DND-41 (cell line): Measurements from ENCODE around the gene SCAMP5.

Experiments used
- ATAC-seq: fragments of 200-7000 bp; cut with Tn5 transposase; 3 replicates; pipeline ENCODE4 v1.9.1; 2021; ENCODE audit warnings: low read depth; ENCODE audit not compliant: insufficient read depth
- DNase-seq: peaks from one replicate; pipeline ENCODE4 v3.0.0-alpha.2; 2020
- H2AFZ ChIP-seq: 2 replicates; pipeline ENCODE4 v1.6.0; 2012; ENCODE audit warnings: low read depth, low read length
- H3K27ac ChIP-seq: 2 replicates; pipeline ENCODE4 v1.5.1; 2012; ENCODE audit warnings: low read length, inconsistent platforms
- H3K27me3 ChIP-seq: fragments of 200-600 bp; sonication (generic); 2 replicates; pipeline ENCODE4 v1.6.0; 2012; ENCODE audit warnings: low read length, mild to moderate bottlenecking, inconsistent platforms; ENCODE audit not compliant: insufficient read depth, poor library complexity
- H3K36me3 ChIP-seq: 2 replicates; pipeline ENCODE4 v1.5.1; 2012; ENCODE audit warnings: low read length, inconsistent platforms; ENCODE audit not compliant: insufficient read depth
- H3K4me1 ChIP-seq: 2 replicates; pipeline ENCODE4 v1.5.1; 2012; ENCODE audit warnings: mild to moderate bottlenecking, low read length; ENCODE audit not compliant: insufficient read depth
- H3K4me2 ChIP-seq: 2 replicates; pipeline ENCODE4 v1.6.0; 2012; ENCODE audit warnings: mild to moderate bottlenecking, moderate library complexity, low read length, inconsistent platforms; ENCODE audit not compliant: insufficient read depth
- H3K4me3 ChIP-seq, 2 experiments: fragments of 200-600 bp in 1 of 2; shearing (Covaris generic) in 1 of 2; 2 replicates each; pipeline ENCODE4 v1.5.1; 2012 to 2016; ENCODE audit warnings: inconsistent platforms in 2 of 2, low read length in 2 of 2, mild to moderate bottlenecking in 2 of 2, low read depth in 1 of 2, moderate library complexity in 1 of 2
- H3K79me2 ChIP-seq: 2 replicates; pipeline ENCODE4 v1.6.0; 2012; ENCODE audit warnings: low read length, inconsistent platforms; ENCODE audit not compliant: insufficient read depth
- H3K9ac ChIP-seq: 2 replicates; pipeline ENCODE4 v1.6.0; 2012; ENCODE audit warnings: low read depth, mild to moderate bottlenecking, inconsistent platforms, low read length, moderate library complexity
- H3K9me3 ChIP-seq: 2 replicates; pipeline ENCODE4 v1.5.1; 2012; ENCODE audit warnings: low read length, moderate library complexity, mild to moderate bottlenecking, inconsistent platforms; ENCODE audit not compliant: insufficient read depth, severe bottlenecking
- H4K20me1 ChIP-seq: 2 replicates; pipeline ENCODE4 v1.6.0; 2012; ENCODE audit warnings: low read length; ENCODE audit not compliant: insufficient read depth
- EZH2 ChIP-seq: IDR thresholded peaks from 3 replicates; pipeline ENCODE4 v1.6.1; 2012; ENCODE audit warnings: borderline replicate concordance, low read depth, mild to moderate bottlenecking, moderate library complexity, low read length, inconsistent platforms; ENCODE audit not compliant: severe bottlenecking
- TF ChIP-seq, protein P1 (sequence below): IDR thresholded peaks from 2 replicates; pipeline ENCODE4 v1.5.1; 2012; ENCODE audit warnings: borderline replicate concordance, low read length, moderate library complexity, mild to moderate bottlenecking; ENCODE audit not compliant: poor library complexity, severe bottlenecking; ENCODE audit errors: extremely low read depth

SCAMP5 gene

DNA sequence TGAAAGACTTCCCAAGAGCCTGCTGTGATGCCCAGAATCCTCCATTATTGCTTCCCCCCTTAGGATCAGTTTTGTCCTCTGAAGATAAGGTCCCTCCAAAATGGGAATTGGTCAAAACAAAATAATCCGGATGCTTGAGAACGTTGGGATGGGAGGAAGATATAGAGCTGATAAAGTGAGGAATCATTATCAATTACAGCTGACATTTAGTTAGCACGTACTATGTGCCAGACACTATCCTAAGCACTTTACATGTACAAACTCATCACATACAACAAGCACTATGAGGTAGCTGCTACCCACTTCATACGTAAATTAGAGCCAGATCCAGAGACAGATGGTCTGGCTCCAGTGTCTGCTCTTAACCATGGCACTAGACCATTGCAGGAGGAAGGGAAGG is 32.1 kb upstream of the SCAMP5 start:
- H3K4me1 ChIP-seq: no peaks in the 10 kb centered on the region
- no peak for TF ChIP-seq EZH2
- H3K27me3 ChIP-seq: no peaks in the 10 kb centered on the region
- no peaks in the 10 kb centered on the region for H3K36me3 ChIP-seq
- H3K27ac ChIP-seq: no peak overlapping the region
- no peak overlapping the region for H2AFZ ChIP-seq
- no peaks in the 10 kb centered on the region for H3K79me2 ChIP-seq
- H3K4me3 ChIP-seq: no peak overlapping the region
- H3K9me3 ChIP-seq: no peaks in the 10 kb centered on the region
- H4K20me1 ChIP-seq: no peaks in the 10 kb centered on the region
- H3K9ac ChIP-seq: no peak overlapping the region
- ATAC-seq (no peak), DNase-seq (no peak)
- no peak overlapping the region for H3K4me2 ChIP-seq

DNA sequence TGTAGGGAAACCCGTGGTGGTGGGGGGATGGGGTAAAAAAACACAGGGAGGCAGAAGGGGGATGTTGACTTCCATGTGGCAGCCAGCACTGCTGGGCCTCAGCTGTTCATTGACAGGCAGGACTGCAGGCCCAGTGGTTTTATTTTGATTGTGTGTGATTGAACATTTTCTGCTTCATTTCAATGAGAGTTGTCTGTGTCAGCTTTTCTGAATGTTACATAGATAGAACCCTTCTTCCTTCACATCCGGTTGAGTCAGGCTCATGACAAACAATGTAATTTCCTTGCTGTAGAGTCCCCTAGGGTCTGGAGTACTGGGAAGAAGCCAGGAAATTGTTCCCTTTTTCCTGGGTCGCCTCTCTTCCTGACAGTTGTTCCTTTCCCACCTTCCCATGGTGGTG is 30.6 kb upstream of the SCAMP5 start:
- no peaks in the 10 kb centered on the region for H3K4me1 ChIP-seq
- no peak overlapping the region for H3K27ac ChIP-seq
- H4K20me1 ChIP-seq: no peaks in the 10 kb centered on the region
- ATAC-seq (no peak), DNase-seq (no peak)
- no peak overlapping the region for H3K4me3 ChIP-seq
- no peak overlapping the region for H2AFZ ChIP-seq
- H3K79me2 ChIP-seq: no peaks in the 10 kb centered on the region
- no peak overlapping the region for H3K4me2 ChIP-seq
- H3K9ac ChIP-seq: no peak overlapping the region
- H3K36me3 ChIP-seq: no peaks in the 10 kb centered on the region
- no peaks in the 10 kb centered on the region for H3K27me3 ChIP-seq
- TF ChIP-seq EZH2: no peak
- TF ChIP-seq, protein P1, sequence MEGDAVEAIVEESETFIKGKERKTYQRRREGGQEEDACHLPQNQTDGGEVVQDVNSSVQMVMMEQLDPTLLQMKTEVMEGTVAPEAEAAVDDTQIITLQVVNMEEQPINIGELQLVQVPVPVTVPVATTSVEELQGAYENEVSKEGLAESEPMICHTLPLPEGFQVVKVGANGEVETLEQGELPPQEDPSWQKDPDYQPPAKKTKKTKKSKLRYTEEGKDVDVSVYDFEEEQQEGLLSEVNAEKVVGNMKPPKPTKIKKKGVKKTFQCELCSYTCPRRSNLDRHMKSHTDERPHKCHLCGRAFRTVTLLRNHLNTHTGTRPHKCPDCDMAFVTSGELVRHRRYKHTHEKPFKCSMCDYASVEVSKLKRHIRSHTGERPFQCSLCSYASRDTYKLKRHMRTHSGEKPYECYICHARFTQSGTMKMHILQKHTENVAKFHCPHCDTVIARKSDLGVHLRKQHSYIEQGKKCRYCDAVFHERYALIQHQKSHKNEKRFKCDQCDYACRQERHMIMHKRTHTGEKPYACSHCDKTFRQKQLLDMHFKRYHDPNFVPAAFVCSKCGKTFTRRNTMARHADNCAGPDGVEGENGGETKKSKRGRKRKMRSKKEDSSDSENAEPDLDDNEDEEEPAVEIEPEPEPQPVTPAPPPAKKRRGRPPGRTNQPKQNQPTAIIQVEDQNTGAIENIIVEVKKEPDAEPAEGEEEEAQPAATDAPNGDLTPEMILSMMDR: no peak
- no peaks in the 10 kb centered on the region for H3K9me3 ChIP-seq

DNA sequence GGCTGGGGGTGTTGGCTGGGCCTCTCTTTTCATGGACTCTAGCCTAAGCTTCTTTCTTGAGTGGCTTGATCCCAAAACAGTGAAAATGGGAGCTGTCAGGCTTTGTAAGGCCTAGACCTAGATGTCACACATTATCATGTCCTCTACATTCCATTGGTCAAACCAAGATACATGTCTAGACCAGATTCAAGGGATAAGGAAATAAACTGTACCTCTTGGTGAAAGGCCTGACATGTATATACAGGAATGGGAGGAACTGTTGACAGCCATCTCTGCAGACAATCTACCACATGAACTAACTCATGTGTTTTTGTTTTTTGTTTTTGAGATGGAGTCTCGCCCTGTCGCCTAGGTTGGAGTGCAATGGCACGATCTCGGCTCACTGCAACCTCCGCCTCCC is 27.7 kb upstream of the SCAMP5 start:
- no peaks in the 10 kb centered on the region for H3K4me1 ChIP-seq
- H3K4me2 ChIP-seq: no peak overlapping the region
- no peaks in the 10 kb centered on the region for H4K20me1 ChIP-seq
- no peaks in the 10 kb centered on the region for H3K9me3 ChIP-seq
- no peak overlapping the region for H3K27ac ChIP-seq
- TF ChIP-seq, protein P1: no peak
- TF ChIP-seq EZH2: no peak
- no peaks in the 10 kb centered on the region for H3K27me3 ChIP-seq
- ATAC-seq (no peak), DNase-seq (no peak)
- H2AFZ ChIP-seq: no peak overlapping the region
- no peaks in the 10 kb centered on the region for H3K36me3 ChIP-seq
- H3K9ac ChIP-seq: no peak overlapping the region
- H3K79me2 ChIP-seq: no peaks in the 10 kb centered on the region
- H3K4me3 ChIP-seq: no peak overlapping the region

DNA sequence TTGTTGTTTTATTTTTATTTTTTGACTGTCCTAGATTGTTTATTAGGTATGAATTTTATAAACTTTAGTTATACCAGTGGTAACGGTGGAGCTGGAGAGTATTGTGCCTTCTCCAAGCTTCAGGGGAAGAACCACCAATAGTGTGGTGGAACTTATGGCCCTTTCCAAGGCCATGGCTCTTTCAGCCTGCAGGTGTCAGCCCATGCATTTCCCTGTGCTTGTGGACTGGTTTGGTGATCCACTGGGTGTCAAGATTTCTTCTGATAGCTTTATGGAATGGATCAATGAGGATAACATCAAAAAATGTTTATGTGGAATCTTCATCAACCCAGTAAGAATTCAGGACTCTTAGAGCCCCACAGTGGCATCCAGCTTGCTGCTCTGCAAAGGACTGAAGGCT is 19.2 kb upstream of the SCAMP5 start:
- Histone ChIP-seq H3K4me3 (no peak overlapping the region), H3K4me2 (no peak overlapping the region), H2AFZ (no peak overlapping the region), H3K27ac (no peak overlapping the region), H3K36me3 (no peaks in the 10 kb centered on the region), H3K4me1 (no peaks in the 10 kb centered on the region), H3K9me3 (no peaks in the 10 kb centered on the region), H4K20me1 (no peaks in the 10 kb centered on the region), H3K9ac (no peak overlapping the region), H3K27me3 (no peaks in the 10 kb centered on the region), H3K79me2 (no peaks in the 10 kb centered on the region)
- no peak for ATAC-seq
- TF ChIP-seq, protein P1: no peak
- TF ChIP-seq EZH2: no peak
- DNase-seq: no peak
